ENCODE measurements around the gene FIZ1. TPM values are rescaled to one million over a fixed set of nuclear protein-coding genes. Genes with fewer than 3 reads are reported as not detected.

Gene FIZ1
- total RNA-seq, 1 donor from 2014 or later = 21.2 TPM

- H3K4me1 Mint-ChIP-seq = peaks cover 67% of the 10 kb centered on the region
- TF ChIP-seq CTCF (IDR thresholded peaks at IDR 0.05) = no peak
- H3K27me3 Mint-ChIP-seq = no peaks in the 10 kb centered on the region
- H3K27ac Mint-ChIP-seq = peak within 1 kb of the TSS; percentile 96
- DNase-seq (peak; percentile 84), ATAC-seq (ENCODE audit: low read depth) (peak; percentile 51)
- peaks cover 3% of the 10 kb centered on the region for H3K9me3 Mint-ChIP-seq
- H3K4me3 Mint-ChIP-seq = peak within 1 kb of the TSS; percentile 86
- intact Hi-C loops (cut with micrococcal nuclease) = loop anchor here (1.0 to 10.0 kb wide), 6 partner anchors 8 to 1178 kb away; partner anchors contain the start of genes C19orf85, ISOC2, LENG9 and ZSCAN5A
- ChIA-PET POLR2A (interaction anchor here (1.1 to 4.7 kb wide), 12 partner anchors 9 to 389 kb away, joined by 3 to 47 read pairs (median 8); partner anchors contain the start of genes FIZ1, U2AF2, ZNF628 and ZNF784), CTCF (interaction anchor here (1.5 to 1.8 kb wide), 2 partner anchors 11 to 166 kb away, joined by 7 to 10 read pairs; no protein-coding TSS in a partner anchor)
- peaks cover 33% of the 10 kb centered on the region for H3K36me3 Mint-ChIP-seq (ENCODE audit: low read depth)
These were observed 43.9 kb upstream of the FIZ1 start, which contains the start of gene ZNF581 for GRCh38 chr19:55643003-55643886. ZNF581 (plus strand) TSS chr19:55643649; CDS start chr19:55644572, 923 bp downstream.

GRCh38 chr19:55642153-55643002, 43.1 kb upstream of the FIZ1 start:
- H3K36me3 Mint-ChIP-seq (ENCODE audit: low read depth) = peaks cover 36% of the 10 kb centered on the region
- H3K27me3 Mint-ChIP-seq = no peaks in the 10 kb centered on the region
- ChIA-PET POLR2A (interaction anchor here (0.9 to 4.7 kb wide), 14 partner anchors 8 to 388 kb away, joined by 3 to 47 read pairs (median 6); partner anchors contain the start of genes FIZ1, U2AF2, UBE2S and ZNF628), CTCF (interaction anchor here (0.8 to 1.8 kb wide), 3 partner anchors 10 to 167 kb away, joined by 3 to 10 read pairs (median 7); no protein-coding TSS in a partner anchor)
- peaks cover 3% of the 10 kb centered on the region for H3K9me3 Mint-ChIP-seq
- no peak for TF ChIP-seq CTCF (IDR thresholded peaks at IDR 0.05)
- intact Hi-C loops (cut with micrococcal nuclease) = loop anchor here (1.0 to 10.0 kb wide), 6 partner anchors 7 to 1178 kb away; partner anchors contain the start of genes C19orf85, ISOC2, LENG9 and ZSCAN5A
- peak overlapping the region; percentile 86 for H3K4me3 Mint-ChIP-seq
- ATAC-seq (ENCODE audit: low read depth) (peak; percentile 7), DNase-seq (peak; percentile 53)
- peaks cover 72% of the 10 kb centered on the region for H3K4me1 Mint-ChIP-seq
- H3K27ac Mint-ChIP-seq = peak overlapping the region; percentile 96

GRCh38 chr19:55641426-55642152, 42.3 kb upstream of the FIZ1 start:
- Mint-ChIP-seq H3K9me3 (peaks cover 3% of the 10 kb centered on the region), H3K27ac (peak overlapping the region; percentile 86), H3K36me3 (ENCODE audit: low read depth) (peaks cover 31% of the 10 kb centered on the region), H3K4me1 (peaks cover 73% of the 10 kb centered on the region), H3K27me3 (no peaks in the 10 kb centered on the region), H3K4me3 (peak overlapping the region; percentile 86)
- intact Hi-C loops (cut with micrococcal nuclease) = loop anchor here (2.0 to 10.0 kb wide), 5 partner anchors 61 to 1177 kb away; partner anchors contain the start of genes C19orf85, ISOC2, LENG9 and ZNF579
- peak; percentile 1 for ATAC-seq (ENCODE audit: low read depth)
- CTCF ChIA-PET = interaction anchor here (0.8 to 1.8 kb wide), 3 partner anchors 10 to 168 kb away, joined by 3 to 10 read pairs (median 7); no protein-coding TSS in a partner anchor
- TF ChIP-seq CTCF (IDR thresholded peaks at IDR 0.05) = no peak
- no peak for DNase-seq
- POLR2A ChIA-PET = interaction anchor here (0.6 to 4.7 kb wide), 12 partner anchors 9 to 234 kb away, joined by 3 to 47 read pairs (median 5); partner anchors contain the start of genes FIZ1, U2AF2, UBE2S and ZNF628

- H3K9me3 Mint-ChIP-seq = peaks cover 3% of the 10 kb centered on the region
- CTCF ChIA-PET = no interaction called here
- intact Hi-C loops (cut with micrococcal nuclease) = loop anchor here (2.0 to 10.0 kb wide), 5 partner anchors 60 to 1176 kb away; partner anchors contain the start of genes C19orf85, ISOC2, LENG9 and ZNF579
- DNase-seq (peak; percentile 63), ATAC-seq (ENCODE audit: low read depth) (peak; percentile 12)
- TF ChIP-seq CTCF (IDR thresholded peaks at IDR 0.05) = no peak
- H3K4me3 Mint-ChIP-seq = peak within 1 kb of the TSS; percentile 86
- H3K4me1 Mint-ChIP-seq = peaks cover 79% of the 10 kb centered on the region
- peaks cover 37% of the 10 kb centered on the region for H3K36me3 Mint-ChIP-seq (ENCODE audit: low read depth)
- no peaks in the 10 kb centered on the region for H3K27me3 Mint-ChIP-seq
- H3K27ac Mint-ChIP-seq = peak within 1 kb of the TSS; percentile 86
- POLR2A ChIA-PET = interaction anchor here (0.6 to 2.0 kb wide), 6 partner anchors 13 to 302 kb away, joined by 3 to 14 read pairs (median 4); partner anchors contain the start of genes FIZ1, KMT5C and ZNF865
These were observed 41.5 kb upstream of the FIZ1 start, which contains the start of gene ZNF580 for GRCh38 chr19:55640577-55641425. ZNF580 (plus strand) TSS chr19:55641002; CDS start chr19:55642509, 1,507 bp downstream.

Data from activated B cell treated with CpG ODN at 0.5 μM for 24 hours (primary cell).